Stomach (tissue), 19 donors: ENCODE results near the gene LLCFC1. TPM values are rescaled to one million over a fixed set of nuclear protein-coding genes. Genes with fewer than 3 reads are reported as not detected.

ENCODE experiments used
- DNase-seq, 2 donors: peaks; one replicate each; pipeline versions ENCODE4 v3.0.0 to v3.0.0-alpha.2; 2013 to 2019
- H3K27ac ChIP-seq, 5 donors: fragments of 200-600 bp in 4 of 5; sonication (generic) in 4 of 5; one replicate each; pipeline ENCODE4 v1.5.1; 2013 to 2019; ENCODE audit warnings: mild to moderate bottlenecking in 1 of 5, moderate library complexity in 1 of 5
- H3K27me3 ChIP-seq, 3 donors: fragments of 200-600 bp; sonication (generic); one replicate each; pipeline ENCODE4 v1.5.1; 2017 to 2019; ENCODE audit warnings: mixed run types in 1 of 3
- H3K36me3 ChIP-seq, 4 donors: fragments of 200-600 bp; sonication (generic); 1 replicate in 3 of 4; 2 replicates in 1 of 4; pipeline ENCODE4 v1.5.1; 2016 to 2019
- H3K4me1 ChIP-seq, 4 donors: fragments of 200-600 bp; sonication (generic); one replicate each; pipeline ENCODE4 v1.5.1; 2016 to 2019
- H3K4me3 ChIP-seq, 4 donors: fragments of 200-600 bp; sonication (generic) in 3 of 4; one replicate each; pipeline ENCODE4 v1.5.1; 2016 to 2019; ENCODE audit warnings: mild to moderate bottlenecking in 1 of 4
- H3K9me3 ChIP-seq, 4 donors: fragments of 200-600 bp; sonication (generic); one replicate each; pipeline ENCODE4 v1.5.1; 2016 to 2019
- CTCF ChIP-seq, 7 experiments: fragments of 450-650 bp in 4 of 7; fragments of 200-600 bp in 3 of 7; sonication (generic) in 3 of 7; IDR thresholded peaks; one replicate each; pipeline ENCODE4 v1.5.1; 2016 to 2019; ENCODE audit warnings: antibody characterized with exemption in 7 of 7, control low read depth in 2 of 7, mild to moderate bottlenecking in 1 of 7
- EP300 ChIP-seq: sonication (generic); formaldehyde crosslinking; IDR thresholded peaks from one replicate; pipeline ENCODE4 v1.6.1; 2017; ENCODE audit warnings: antibody characterized with exemption
- POLR2A ChIP-seq, 4 donors: fragments of 450-650 bp; IDR thresholded peaks; one replicate each; pipeline ENCODE4 v1.6.1; 2016; ENCODE audit warnings: antibody characterized with exemption in 4 of 4, control low read depth in 2 of 4, mild to moderate bottlenecking in 1 of 4, moderate library complexity in 1 of 4
- POLR2AphosphoS5 ChIP-seq, 3 donors: sonication (generic); formaldehyde crosslinking; IDR thresholded peaks; one replicate each; pipeline ENCODE4 v1.6.1; 2016; ENCODE audit warnings: antibody characterized with exemption in 3 of 3
- WGBS, 5 donors: extraction: QIAGEN DNeasy Blood & Tissue Kit in 3 of 5; methylation state at CpG; one replicate each; pipeline versions ENCODE4 v1.1.5 to v1.1.7; 2013 to 2018; 5-methylcytosine and 5-hydroxymethylcytosine counted together
- intact Hi-C: fragments of 100-400 bp; cut with DNase I; formaldehyde crosslinking; loops from one replicate; pipeline ENCODE4 v1.15.1; 2023; ENCODE audit warnings: low total_unique reads
- long read RNA-seq, 10 donors: transcript quantifications; one replicate each; lab custom pipeline, GENCODE V29; 2026
- polyA plus RNA-seq, 3 donors: library from polyadenylated mRNA; stranded (reverse); fragments of 200-250 nt; gene quantifications; one replicate each; pipeline ENCODE4 v1.2.3, GENCODE V29; 2013
- total RNA-seq, 5 donors: library from RNA; depleted of rRNA; stranded (reverse); fragments of >200 nt; gene quantifications; one replicate each; pipeline versions ENCODE4 v1.1.0 to v1.2.3, GENCODE V29; 2014 to 2016
- donor health status: healthy with polysubstance abuse.
- donor health status: Bipolar disorder and iron deficiency.
- donor health status: healthy.

LLCFC1 gene
- total RNA-seq (not detected), polyA plus RNA-seq (under 1 TPM in 1 of 3 donors, not detected in 2; 0.18 TPM)
- long read RNA-seq, donor 1 = 0 reads
- long read RNA-seq, donor 2 = 0 reads
- long read RNA-seq, donor 3 = 0 reads
- long read RNA-seq, donor 4 = 0 reads
- long read RNA-seq, donor 5 = 0 reads
- long read RNA-seq, donor 6 = 0 reads
- long read RNA-seq, donor 7 = 0 reads
- long read RNA-seq, donor 8 = 0 reads
- long read RNA-seq, donor 9 = 0 reads
- long read RNA-seq, donor 10 = 0 reads

DNA sequence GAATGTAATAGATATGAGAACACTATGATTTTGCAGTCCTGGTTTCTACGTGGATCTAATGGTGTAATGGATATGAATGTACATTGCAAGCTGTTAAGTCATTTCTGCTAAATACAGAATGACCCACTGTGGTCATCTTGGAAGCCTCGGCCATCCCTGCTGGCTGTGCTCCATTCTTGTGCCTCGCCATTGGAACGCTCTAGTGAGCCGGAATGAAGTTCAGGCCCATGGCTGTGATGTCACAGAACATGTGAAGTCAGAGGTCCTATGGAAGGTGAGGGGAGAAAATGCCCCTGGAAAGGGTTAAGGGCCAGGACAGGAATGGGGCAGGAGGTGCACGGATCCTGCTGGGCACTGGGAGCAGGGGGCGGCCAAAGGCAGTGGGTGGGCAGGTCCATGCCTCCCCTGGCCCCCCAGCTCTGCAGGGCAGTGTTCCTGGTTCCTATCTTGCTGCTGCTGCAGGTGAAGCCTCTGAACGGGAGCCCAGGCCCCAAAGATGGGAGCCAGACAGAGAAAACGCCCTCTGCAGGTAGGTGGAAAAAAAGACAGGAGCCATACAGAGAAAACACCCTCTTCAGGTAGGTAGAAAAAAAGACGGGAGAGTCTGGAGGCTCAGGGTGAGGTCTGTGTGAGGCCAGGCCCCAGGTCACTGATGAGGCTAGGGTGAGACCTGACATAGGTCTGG is at the start of gene LLCFC1:
Gene LLCFC1 (plus strand): TSS at position 259 of the 685 bp plus-strand sequence. CDS start 138 bp downstream, at position 397.
- Histone ChIP-seq H3K27ac (no peak within 1 kb of the TSS), H3K36me3 (no peaks in the 10 kb centered on the region), H3K4me3 (no peak within 1 kb of the TSS), H3K4me1 (no peaks in the 10 kb centered on the region), H3K9me3 (no peaks in the 10 kb centered on the region), H3K27me3 (no peaks in the 10 kb centered on the region)
- 52 to 64% (median 57%) methylated on average over 10 of the region's 10 CpGs for WGBS, 5 donors
- DNase-seq = peak; percentile 32 to 50
- intact Hi-C loops = no loop called here
- no peak for TF ChIP-seq POLR2AphosphoS5 (IDR thresholded peaks at IDR 0.05)
- peak in 4 of 7 experiments; percentile 25 to 39 (median 32) for TF ChIP-seq CTCF (IDR thresholded peaks at IDR 0.05)
- no peak for TF ChIP-seq EP300
- TF ChIP-seq POLR2A (IDR thresholded peaks at IDR 0.05) = no peak

- peak in 1 of 2 donors; percentile 18 for DNase-seq
- Histone ChIP-seq H3K27me3 (peaks cover 0 to 31% (median 0%) of the 10 kb centered on the region in 3 donors), H3K27ac (no peak overlapping the region), H3K9me3 (no peaks in the 10 kb centered on the region), H3K36me3 (no peaks in the 10 kb centered on the region), H3K4me1 (peaks cover 0 to 8% (median 6%) of the 10 kb centered on the region in 4 donors), H3K4me3 (no peak overlapping the region)
- WGBS, 5 donors = 50 to 70% (median 60%) methylated on average over 1 to 3 of the region's 3 CpGs
- TF ChIP-seq EP300 = no peak
- TF ChIP-seq POLR2AphosphoS5 (IDR thresholded peaks at IDR 0.05) = no peak
- no peak for TF ChIP-seq POLR2A (IDR thresholded peaks at IDR 0.05)
- TF ChIP-seq CTCF (IDR thresholded peaks at IDR 0.05) = no peak
- intact Hi-C loops = no loop called here
Observed at GRCh38 chr7:142889816-142890215, 49.5 kb upstream of the LLCFC1 start.

DNA sequence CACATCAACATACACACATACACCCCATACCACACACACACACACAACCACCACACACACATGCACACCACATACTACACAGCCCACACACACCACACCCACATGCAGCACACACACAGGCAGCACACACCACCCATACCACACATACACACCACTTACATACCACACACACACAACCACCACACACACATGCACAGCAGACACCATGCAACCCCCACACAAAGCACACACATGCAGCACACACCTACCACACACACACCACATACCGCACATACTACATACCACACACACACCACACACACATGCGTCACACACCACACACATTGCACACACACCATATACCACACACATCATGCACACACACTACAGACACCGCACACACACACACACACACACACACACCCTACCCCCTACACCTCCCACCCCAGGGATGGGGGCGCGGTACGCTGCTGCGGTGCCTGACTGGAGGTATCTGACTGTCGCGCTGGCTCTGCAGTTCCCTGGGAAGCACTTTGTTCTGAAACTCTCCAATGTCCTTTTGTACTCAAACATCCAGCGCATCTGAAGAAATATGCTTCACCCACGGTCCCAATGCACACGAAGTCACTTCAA is 48.3 kb upstream of the LLCFC1 start:
- H3K27me3 ChIP-seq = peaks cover 0 to 31% (median 0%) of the 10 kb centered on the region in 3 donors
- DNase-seq = no peak
- no peak overlapping the region for H3K4me3 ChIP-seq
- H3K9me3 ChIP-seq = no peaks in the 10 kb centered on the region
- intact Hi-C loops = no loop called here
- peaks cover 0 to 4% (median 0%) of the 10 kb centered on the region in 4 donors for H3K4me1 ChIP-seq
- WGBS, 5 donors = 77 to 87% (median 84%) methylated on average over 12 of the region's 12 CpGs
- no peaks in the 10 kb centered on the region for H3K36me3 ChIP-seq
- TF ChIP-seq EP300 (no peak), POLR2AphosphoS5 (IDR thresholded peaks at IDR 0.05) (no peak), CTCF (IDR thresholded peaks at IDR 0.05) (no peak), POLR2A (IDR thresholded peaks at IDR 0.05) (no peak)
- H3K27ac ChIP-seq = no peak overlapping the region

DNA sequence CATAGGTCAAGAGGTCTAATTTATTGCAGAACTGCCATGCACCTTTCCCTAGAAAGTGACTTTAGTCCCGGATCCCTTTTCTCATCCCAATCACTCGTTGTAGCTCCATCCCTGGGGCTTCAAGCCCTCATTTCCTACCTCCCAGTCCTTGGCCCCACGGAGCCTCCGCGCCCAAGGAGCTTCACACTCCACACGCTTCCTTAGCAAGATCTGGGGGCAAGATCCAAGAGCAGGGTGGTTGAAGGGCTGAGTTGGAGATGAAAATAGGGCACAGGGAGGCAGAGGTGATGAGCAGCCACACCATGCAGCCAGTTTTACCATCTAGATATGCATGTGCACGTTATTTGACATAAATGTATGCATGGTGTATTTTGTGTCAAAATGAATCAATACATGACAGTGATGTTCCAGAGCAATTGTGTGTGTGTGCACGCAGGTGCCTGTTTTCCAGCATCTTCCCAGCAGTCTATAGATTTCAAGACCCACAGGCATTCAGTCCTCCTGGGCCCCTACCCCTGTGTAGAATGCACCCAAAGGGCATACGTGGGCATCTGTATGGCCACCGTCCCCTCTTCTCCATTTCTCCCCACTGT is 47.7 kb upstream of the LLCFC1 start:
- H3K27me3 ChIP-seq = peaks cover 0 to 32% (median 0%) of the 10 kb centered on the region in 3 donors
- no peak overlapping the region for H3K27ac ChIP-seq
- no peaks in the 10 kb centered on the region for H3K9me3 ChIP-seq
- no peaks in the 10 kb centered on the region for H3K4me1 ChIP-seq
- no peak overlapping the region for H3K4me3 ChIP-seq
- DNase-seq = no peak
- intact Hi-C loops = no loop called here
- H3K36me3 ChIP-seq = no peaks in the 10 kb centered on the region
- no peak for TF ChIP-seq EP300
- no peak for TF ChIP-seq POLR2A (IDR thresholded peaks at IDR 0.05)
- TF ChIP-seq CTCF (IDR thresholded peaks at IDR 0.05) = no peak
- TF ChIP-seq POLR2AphosphoS5 (IDR thresholded peaks at IDR 0.05) = no peak
- 81 to 91% (median 89%) methylated on average over 10 of the region's 10 CpGs for WGBS, 5 donors
